HEK293T (cell line): Measurements from ENCODE around the gene TIMP2.
"Not testable (repeated sequence)": the region's sequence is repeated elsewhere in the genome, so short reads cannot be mapped to it uniquely, and the experiment has no call there.

Source experiments
- CTCF ChIA-PET: fragments of 350-600 bp; formaldehyde crosslinking; extraction: SDS; loops from one replicate; lab custom pipeline; 2021; ENCODE audit warnings: antibody characterized with exemption, inconsistent platforms; lab: Yijun Ruan, JAX
- POLR2A ChIA-PET: fragments of 350-600 bp; formaldehyde crosslinking; extraction: SDS; loops from one replicate; lab custom pipeline; 2020; ENCODE audit warnings: antibody characterized with exemption, inconsistent platforms; lab: Yijun Ruan, JAX
- DNase-seq: peaks from one replicate; pipeline ENCODE4 v3.0.0; 2012; ENCODE audit warnings: mixed read lengths; ENCODE audit errors: extremely low spot score
- ARNT ChIP-seq: fragments of 450-650 bp; IDR thresholded peaks from 2 replicates; pipeline ENCODE4 v1.6.1; 2017; ENCODE audit warnings: mild to moderate bottlenecking
- BHLHE40 ChIP-seq: fragments of 450-650 bp; IDR thresholded peaks from 2 replicates; pipeline ENCODE4 v1.6.1; 2016; ENCODE audit warnings: mild to moderate bottlenecking, moderate library complexity, borderline replicate concordance
- CTBP1 ChIP-seq: fragments of 450-650 bp; IDR thresholded peaks from 2 replicates; pipeline ENCODE4 v1.6.1; 2016; ENCODE audit warnings: borderline replicate concordance
- ELF4 ChIP-seq: fragments of 450-650 bp; IDR thresholded peaks from 2 replicates; pipeline ENCODE4 v1.6.1; 2017; ENCODE audit warnings: antibody characterized with exemption
- FOXA1 ChIP-seq: fragments of 450-650 bp; IDR thresholded peaks from 2 replicates; pipeline ENCODE4 v1.6.1; 2016; ENCODE audit warnings: mild to moderate bottlenecking
- FOXK2 ChIP-seq: fragments of 450-650 bp; IDR thresholded peaks from 2 replicates; pipeline ENCODE4 v1.6.1; 2016; ENCODE audit warnings: mild to moderate bottlenecking
- FOXM1 ChIP-seq: fragments of 450-650 bp; IDR thresholded peaks from 2 replicates; pipeline ENCODE4 v1.6.1; 2017; ENCODE audit warnings: mild to moderate bottlenecking, borderline replicate concordance
- HDGF ChIP-seq: fragments of 450-650 bp; IDR thresholded peaks from 2 replicates; pipeline ENCODE4 v1.6.1; 2017; ENCODE audit warnings: antibody characterized with exemption, borderline replicate concordance
- L3MBTL2 ChIP-seq: fragments of 450-650 bp; conservative IDR thresholded peaks from 2 replicates; pipeline ENCODE4 v1.6.1; 2016; ENCODE audit warnings: mild to moderate bottlenecking
- LEF1 ChIP-seq: fragments of 450-650 bp; IDR thresholded peaks from 2 replicates; pipeline ENCODE4 v1.6.1; 2017; ENCODE audit warnings: mild to moderate bottlenecking, borderline replicate concordance
- NFRKB ChIP-seq: fragments of 450-650 bp; IDR thresholded peaks from 2 replicates; pipeline ENCODE4 v1.6.1; 2016; ENCODE audit warnings: mild to moderate bottlenecking, moderate library complexity
- SP1 ChIP-seq: fragments of 450-650 bp; IDR thresholded peaks from 2 replicates; pipeline ENCODE4 v1.6.1; 2017
- SUZ12 ChIP-seq: fragments of 450-650 bp; IDR thresholded peaks from 2 replicates; pipeline ENCODE4 v1.6.1; 2016; ENCODE audit warnings: mild to moderate bottlenecking
- TARDBP ChIP-seq: fragments of 450-650 bp; IDR thresholded peaks from 2 replicates; pipeline ENCODE4 v1.6.1; 2016
- ZNF384 ChIP-seq: fragments of 450-650 bp; IDR thresholded peaks from 2 replicates; pipeline ENCODE4 v1.6.1; 2016
- TF ChIP-seq, protein P1 (sequence below): fragments of 450-650 bp; IDR thresholded peaks from 2 replicates; pipeline ENCODE4 v1.6.1; 2016

Gene TIMP2

GRCh38 chr17:78947235-78948149 is 22.3 kb upstream of the TIMP2 start:
- ChIA-PET CTCF (no interaction called here), POLR2A (no interaction called here)
- DNase-seq, result no peak
- TF ChIP-seq FOXA1 (no peak), TARDBP (no peak), FOXM1 (no peak), ARNT (no peak), SUZ12 (no peak), LEF1 (no peak), FOXK2 (no peak), CTBP1 (no peak), ZNF384 (no peak), NFRKB (no peak), BHLHE40 (no peak)
- TF ChIP-seq, protein P1, sequence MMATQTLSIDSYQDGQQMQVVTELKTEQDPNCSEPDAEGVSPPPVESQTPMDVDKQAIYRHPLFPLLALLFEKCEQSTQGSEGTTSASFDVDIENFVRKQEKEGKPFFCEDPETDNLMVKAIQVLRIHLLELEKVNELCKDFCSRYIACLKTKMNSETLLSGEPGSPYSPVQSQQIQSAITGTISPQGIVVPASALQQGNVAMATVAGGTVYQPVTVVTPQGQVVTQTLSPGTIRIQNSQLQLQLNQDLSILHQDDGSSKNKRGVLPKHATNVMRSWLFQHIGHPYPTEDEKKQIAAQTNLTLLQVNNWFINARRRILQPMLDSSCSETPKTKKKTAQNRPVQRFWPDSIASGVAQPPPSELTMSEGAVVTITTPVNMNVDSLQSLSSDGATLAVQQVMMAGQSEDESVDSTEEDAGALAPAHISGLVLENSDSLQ, result no peak

- no peak for DNase-seq
These were observed 21.4 kb upstream of the TIMP2 start for GRCh38 chr17:78946631-78947030.

DNA sequence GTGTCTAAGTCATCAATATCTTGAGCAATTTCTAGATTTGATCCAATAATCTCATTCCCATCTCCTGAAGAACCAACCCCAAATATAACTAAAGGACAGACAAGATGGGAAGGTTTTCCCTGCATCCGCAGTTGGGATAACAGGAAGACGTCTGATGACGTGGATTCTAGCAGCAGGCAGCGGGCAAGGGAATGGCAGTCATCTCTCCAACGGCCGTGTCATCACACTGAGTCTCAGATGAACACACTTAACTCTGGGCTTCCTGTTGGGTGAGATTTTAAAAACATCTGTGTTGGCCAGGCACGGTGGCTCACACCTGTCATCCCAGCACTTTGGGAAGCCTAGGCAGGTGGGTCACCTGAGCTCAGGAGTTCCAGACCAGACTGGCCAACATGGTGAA is 20.9 kb upstream of the TIMP2 start:
- CTCF ChIA-PET, result no interaction called here
- DNase-seq, result no peak
- POLR2A ChIA-PET, result no interaction called here
- no peak for TF ChIP-seq SUZ12
- TF ChIP-seq HDGF, result no peak
- TF ChIP-seq ELF4, result no peak
- TF ChIP-seq FOXA1, result no peak
- TF ChIP-seq TARDBP, result no peak
- no peak for TF ChIP-seq LEF1
- no peak for TF ChIP-seq SP1

More at GRCh38 chr17:78946631-78947030, 21.4 kb upstream of the TIMP2 start:
- no peak for TF ChIP-seq TARDBP
- TF ChIP-seq L3MBTL2, result no peak
- TF ChIP-seq LEF1, result no peak
- no peak for TF ChIP-seq FOXM1
- no peak for TF ChIP-seq ZNF384
- no peak for TF ChIP-seq FOXA1
- no peak for TF ChIP-seq SUZ12
- TF ChIP-seq NFRKB, result no peak
- no peak for TF ChIP-seq BHLHE40
- TF ChIP-seq ARNT, result no peak
- TF ChIP-seq CTBP1, result no peak
- TF ChIP-seq, protein P1, result no peak
- ChIA-PET CTCF (no interaction called here), POLR2A (no interaction called here)

GRCh38 chr17:78945455-78945854 is 20.3 kb upstream of the TIMP2 start:
- CTCF ChIA-PET, DNase-seq, POLR2A ChIA-PET: not testable (repeated sequence)

DNA sequence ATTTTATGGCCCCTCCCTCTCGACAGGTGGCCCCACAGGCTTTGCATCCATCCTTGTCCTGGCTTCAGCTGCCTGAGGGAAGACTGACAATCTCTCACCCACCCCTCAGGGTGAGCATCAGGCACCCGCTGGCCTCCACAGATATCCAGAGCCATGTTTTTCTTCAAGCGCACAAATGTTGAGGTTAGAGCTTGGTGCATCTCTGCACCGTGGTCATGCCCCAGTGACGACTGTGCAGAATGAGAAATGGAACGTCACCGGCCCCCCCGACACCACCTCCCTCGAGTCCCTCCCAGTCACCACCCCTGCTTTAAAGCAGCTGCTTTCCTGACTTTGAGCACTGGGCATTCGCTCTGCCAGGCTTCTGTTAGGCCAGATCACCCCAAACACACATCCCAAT is 19.8 kb upstream of the TIMP2 start:
- CTCF ChIA-PET, result interaction anchor here (0.7 kb wide), 1 partner anchor 31 kb away, joined by 3 read pairs; no protein-coding TSS in a partner anchor
- no peak for DNase-seq

GRCh38 chr17:78944026-78944425 is 18.8 kb upstream of the TIMP2 start:
- ChIA-PET CTCF (interaction anchor here (0.6 to 0.7 kb wide), 2 partner anchors 22 to 32 kb away, joined by 3 to 4 read pairs; no protein-coding TSS in a partner anchor), POLR2A (interaction anchor here (1.6 kb wide), 1 partner anchor 36 kb away, joined by 3 read pairs; the partner anchor contains the start of gene LGALS3BP)
- DNase-seq, result no peak
- TF ChIP-seq SUZ12 (no peak), BHLHE40 (no peak), LEF1 (no peak), ARNT (no peak), ZNF384 (no peak)

More for the DNA sequence above, 19.8 kb upstream of the TIMP2 start:
- POLR2A ChIA-PET, result no interaction called here
- TF ChIP-seq FOXK2 (no peak), BHLHE40 (no peak), TARDBP (no peak), HDGF (no peak), LEF1 (no peak), NFRKB (no peak), L3MBTL2 (no peak), ARNT (no peak), ZNF384 (no peak), FOXM1 (no peak), FOXA1 (no peak), SUZ12 (no peak), ELF4 (no peak)
- TF ChIP-seq, protein P1, result no peak
